Endothelial cell of umbilical vein (primary cell): ENCODE measurements around the gene IQCC. TPM values are rescaled to one million over a fixed set of nuclear protein-coding genes. Genes with fewer than 3 reads are reported as not detected.
A peak's percentile ranks its signal among the peaks of the same experiment; 100 is the strongest.

Experiments
- BruUV-seq: library from RNA; stranded (reverse); fragments of 400-500 nt; replicated peaks from 2 replicates; lab custom pipeline; 2021; lab: Mats Ljungman, UMichigan
- CTCF ChIA-PET: fragments of 300-600, 350-600 bp; sonication (Branson Sonifier 250); formaldehyde crosslinking; loops from one replicate; lab custom pipeline; 2021; ENCODE audit warnings: antibody characterized with exemption, inconsistent platforms; lab: Charles Lee
- POLR2A ChIA-PET: fragments of 300-600, 350-600 bp; sonication (Branson Sonifier 250); formaldehyde crosslinking; loops from one replicate; lab custom pipeline; 2021; ENCODE audit warnings: antibody characterized with exemption, inconsistent platforms; lab: Charles Lee
- DNase-seq: peaks from one replicate; pipeline ENCODE4 v3.0.0-alpha.2; 2011; ENCODE audit warnings: low read depth, low spot score
- FAIRE-seq: peaks from 2 replicates; lab custom pipeline; 2011; peaks lifted over from hg19 to GRCh38; lab: Jason Lieb, UNC
- H2AFZ ChIP-seq: 2 replicates; pipeline ENCODE4 v1.6.0; 2012; ENCODE audit warnings: low read depth, low read length, control low read depth, inconsistent platforms
- H3K27ac ChIP-seq: 2 replicates; pipeline ENCODE4 v1.5.1; 2011; ENCODE audit warnings: low read depth, mild to moderate bottlenecking, control low read depth, low read length, moderate library complexity; ENCODE audit not compliant: insufficient read depth
- H3K27me3 ChIP-seq, 2 experiments: 2 replicates each; pipeline versions ENCODE4 v1.6.0 to v1.6.1; 2011; ENCODE audit warnings: low read length in 2 of 2, mixed read lengths in 1 of 2; ENCODE audit not compliant: control insufficient read depth in 2 of 2, insufficient read depth in 2 of 2
- H3K36me3 ChIP-seq, 2 experiments: 2 replicates in 1 of 2; 3 replicates in 1 of 2; pipeline ENCODE4 v1.5.1; 2011; ENCODE audit warnings: low read length in 2 of 2, mild to moderate bottlenecking in 1 of 2, moderate library complexity in 1 of 2; ENCODE audit not compliant: control insufficient read depth in 2 of 2, insufficient read depth in 2 of 2; ENCODE audit errors: extremely low read depth in 1 of 2
- H3K4me1 ChIP-seq: 3 replicates; pipeline ENCODE4 v1.5.1; 2011; ENCODE audit warnings: mild to moderate bottlenecking, low read length; ENCODE audit not compliant: control insufficient read depth, insufficient read depth; ENCODE audit errors: extremely low read depth
- H3K4me2 ChIP-seq: 2 replicates; pipeline ENCODE4 v1.6.1; 2011; ENCODE audit warnings: low read length, control low read depth, mixed read lengths; ENCODE audit not compliant: insufficient read depth
- H3K4me3 ChIP-seq, 3 experiments: fragments of 200-600 bp in 1 of 3; sonication (generic), shearing (Covaris generic) in 1 of 3; replicated peaks in 1 of 3; 2 replicates each; pipeline ENCODE4 v1.5.1; 2011 to 2016; ENCODE audit warnings: control low read depth in 3 of 3, low read length in 3 of 3, mild to moderate bottlenecking in 2 of 3, inconsistent platforms in 1 of 3, low read depth in 1 of 3, moderate library complexity in 1 of 3; ENCODE audit not compliant: insufficient read depth in 1 of 3
- H3K79me2 ChIP-seq: 2 replicates; pipeline ENCODE4 v1.6.0; 2012; ENCODE audit warnings: low read length, inconsistent platforms; ENCODE audit not compliant: control insufficient read depth, insufficient read depth
- H3K9ac ChIP-seq: replicated peaks from 2 replicates; pipeline ENCODE3; 2011; ENCODE audit warnings: low read length, control low read depth; ENCODE audit not compliant: insufficient read depth; ENCODE audit errors: extremely low read depth
- H3K9me1 ChIP-seq: replicated peaks from 3 replicates; pipeline ENCODE4 v1.6.0; 2011; ENCODE audit warnings: mild to moderate bottlenecking, low read length; ENCODE audit not compliant: control insufficient read depth, insufficient read depth; ENCODE audit errors: extremely low read depth
- H3K9me3 ChIP-seq: replicated peaks from 2 replicates; pipeline ENCODE4 v1.5.1; 2012; ENCODE audit warnings: low read length, inconsistent platforms; ENCODE audit not compliant: control insufficient read depth, insufficient read depth
- H4K20me1 ChIP-seq: replicated peaks from 2 replicates; pipeline ENCODE3; 2011; ENCODE audit warnings: mild to moderate bottlenecking, low read length; ENCODE audit not compliant: control insufficient read depth, insufficient read depth; ENCODE audit errors: extremely low read depth
- CTCF ChIP-seq, 2 donors: IDR thresholded peaks; 1 replicate in 1 of 2; 2 replicates in 1 of 2; pipeline ENCODE4 v1.5.1; 2011; ENCODE audit warnings: low read length in 2 of 2, mild to moderate bottlenecking in 2 of 2, moderate library complexity in 2 of 2, control low read depth in 1 of 2, inconsistent platforms in 1 of 2, low read depth in 1 of 2; ENCODE audit not compliant: insufficient read depth in 1 of 2; ENCODE audit errors: extremely low read depth in 1 of 2
- EZH2 ChIP-seq: IDR thresholded peaks from 2 replicates; pipeline ENCODE4 v1.6.1; 2012; ENCODE audit warnings: borderline replicate concordance, low read depth, mild to moderate bottlenecking, moderate library complexity, low read length, inconsistent platforms; ENCODE audit not compliant: severe bottlenecking
- FOS ChIP-seq: IDR thresholded peaks from 2 replicates; pipeline ENCODE4 v1.6.1; 2011; ENCODE audit warnings: mild to moderate bottlenecking, low read length, moderate library complexity, borderline replicate concordance; ENCODE audit not compliant: insufficient read depth
- GATA2 ChIP-seq: IDR thresholded peaks from 2 replicates; pipeline ENCODE4 v1.7.0; 2011; ENCODE audit warnings: low read depth, mild to moderate bottlenecking, moderate library complexity, mixed read lengths, low read length; ENCODE audit not compliant: insufficient read length, insufficient read depth
- JUN ChIP-seq: IDR thresholded peaks from 2 replicates; pipeline ENCODE4 v1.6.1; 2011; ENCODE audit warnings: borderline replicate concordance, low read depth; ENCODE audit not compliant: insufficient read length, insufficient read depth
- MYC ChIP-seq: IDR thresholded peaks from one replicate; pipeline ENCODE4 v1.6.1; 2011; ENCODE audit warnings: mild to moderate bottlenecking, low read depth, low read length
- POLR2A ChIP-seq: IDR thresholded peaks from 2 replicates; pipeline ENCODE4 v1.6.1; 2012; ENCODE audit warnings: low read depth, mild to moderate bottlenecking, control low read depth, low read length
- POLR2AphosphoS5 ChIP-seq: IDR thresholded peaks from 2 replicates; pipeline ENCODE4 v1.6.1; 2012; ENCODE audit warnings: low read depth, mild to moderate bottlenecking, control low read depth, low read length, moderate library complexity; ENCODE audit not compliant: insufficient read depth
- dilution Hi-C: fragments of 300-500 bp; cut with MboI; formaldehyde crosslinking; loops from one replicate; pipeline ENCODE4 v1.15.0; 2019; ENCODE audit warnings: low sequenced_read_pairs; ENCODE audit not compliant: extremely low pct_ligation_motif_present
- intact Hi-C: fragments of 100-400 bp; cut with micrococcal nuclease; formaldehyde crosslinking; loops from one replicate; pipeline ENCODE4 v1.10.0; 2022
- polyA plus RNA-seq, 4 experiments: library from polyadenylated mRNA; depleted of rRNA in 3 of 4; stranded (reverse) in 3 of 4; unstranded in 1 of 4; fragments of >200 nt; gene quantifications; 2 replicates each; pipeline versions ENCODE4 v1.2.1 to v1.2.3, GENCODE V29; 2011 to 2012; ENCODE audit warnings: missing spikeins in 1 of 4
- total RNA-seq: library from RNA; stranded (reverse); gene quantifications from 2 replicates; pipeline ENCODE4 v1.2.3, GENCODE V29; 2021
- TF ChIP-seq, protein P1 (sequence below): IDR thresholded peaks from 2 replicates; pipeline ENCODE4 v1.6.1; 2011; ENCODE audit not compliant: insufficient read depth, insufficient read length

The IQCC gene
- total and polyA plus RNA-seq, 2 donors (not counting 3 experiments of a cell fraction or from before 2014, with no cell fraction given) = 1.1 to 1.8 TPM

- Histone ChIP-seq H2AFZ (no peak overlapping the region), H3K27me3 (no peaks in the 10 kb centered on the region), H3K9me1 (no peaks in the 10 kb centered on the region), H4K20me1 (no peaks in the 10 kb centered on the region), H3K36me3 (peaks cover 0 to 6% of the 10 kb centered on the region in 2 experiments), H3K27ac (no peak overlapping the region), H3K79me2 (no peaks in the 10 kb centered on the region), H3K9me3 (no peaks in the 10 kb centered on the region), H3K4me3 (no peak overlapping the region), H3K4me1 (peaks cover 32% of the 10 kb centered on the region), H3K4me2 (no peak overlapping the region), H3K9ac (no peak overlapping the region)
- FAIRE-seq (no peak), DNase-seq (no peak)
- intact Hi-C loops = no loop called here
- dilution Hi-C loops = no loop called here
- TF ChIP-seq, protein P1, sequence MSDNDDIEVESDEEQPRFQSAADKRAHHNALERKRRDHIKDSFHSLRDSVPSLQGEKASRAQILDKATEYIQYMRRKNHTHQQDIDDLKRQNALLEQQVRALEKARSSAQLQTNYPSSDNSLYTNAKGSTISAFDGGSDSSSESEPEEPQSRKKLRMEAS = no peak
- TF ChIP-seq POLR2AphosphoS5 (no peak), POLR2A (no peak), MYC (no peak), EZH2 (no peak), JUN (no peak), CTCF (IDR thresholded peaks at IDR 0.05; ENCODE audit: extremely low read depth in 1 of 2, insufficient read depth in 1 of 2, low read depth in 1 of 2, low read length in 2 of 2) (no peak), FOS (no peak), GATA2 (no peak)
- ChIA-PET POLR2A (interaction anchor here (2.6 kb wide), 1 partner anchor 11 kb away, joined by 9 read pairs; no protein-coding TSS in a partner anchor), CTCF (interaction anchor here (1.0 to 8.4 kb wide), 8 partner anchors 10 to 123 kb away, joined by 3 to 73 read pairs (median 8); partner anchors contain the start of genes FAM167B, FAM229A, LCK and TSSK3)
- BruUV-seq = TSS peak; percentile 5
Observed at GRCh38 chr1:32239337-32239736, 33.9 kb downstream of the IQCC start.
